Measurements from ENCODE around the gene CELSR1.

DNA sequence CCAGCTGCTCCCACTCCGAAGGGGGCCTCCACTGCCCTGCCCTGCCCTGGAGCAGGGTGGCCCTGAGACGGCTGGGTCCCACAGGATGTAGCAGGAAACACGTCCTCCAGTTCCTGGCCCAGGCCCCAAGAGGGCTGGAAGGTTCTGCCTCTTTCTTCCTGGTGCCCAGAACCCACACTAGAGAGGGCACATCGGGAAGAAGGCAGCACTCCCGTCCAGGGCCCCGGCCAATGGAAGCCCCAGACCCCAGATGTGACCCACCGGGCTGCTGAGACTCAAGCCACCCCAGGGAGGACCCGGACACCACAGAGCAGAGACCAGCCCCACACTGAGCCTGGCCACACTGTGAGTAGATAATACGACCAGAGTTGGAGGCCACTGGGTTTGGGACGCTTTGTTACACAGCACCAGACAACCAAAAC, 71.2 kb downstream of the CELSR1 start:
- TF ChIP-seq, protein P1, sequence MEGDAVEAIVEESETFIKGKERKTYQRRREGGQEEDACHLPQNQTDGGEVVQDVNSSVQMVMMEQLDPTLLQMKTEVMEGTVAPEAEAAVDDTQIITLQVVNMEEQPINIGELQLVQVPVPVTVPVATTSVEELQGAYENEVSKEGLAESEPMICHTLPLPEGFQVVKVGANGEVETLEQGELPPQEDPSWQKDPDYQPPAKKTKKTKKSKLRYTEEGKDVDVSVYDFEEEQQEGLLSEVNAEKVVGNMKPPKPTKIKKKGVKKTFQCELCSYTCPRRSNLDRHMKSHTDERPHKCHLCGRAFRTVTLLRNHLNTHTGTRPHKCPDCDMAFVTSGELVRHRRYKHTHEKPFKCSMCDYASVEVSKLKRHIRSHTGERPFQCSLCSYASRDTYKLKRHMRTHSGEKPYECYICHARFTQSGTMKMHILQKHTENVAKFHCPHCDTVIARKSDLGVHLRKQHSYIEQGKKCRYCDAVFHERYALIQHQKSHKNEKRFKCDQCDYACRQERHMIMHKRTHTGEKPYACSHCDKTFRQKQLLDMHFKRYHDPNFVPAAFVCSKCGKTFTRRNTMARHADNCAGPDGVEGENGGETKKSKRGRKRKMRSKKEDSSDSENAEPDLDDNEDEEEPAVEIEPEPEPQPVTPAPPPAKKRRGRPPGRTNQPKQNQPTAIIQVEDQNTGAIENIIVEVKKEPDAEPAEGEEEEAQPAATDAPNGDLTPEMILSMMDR (IDR thresholded peaks at IDR 0.05), result no peak
- TF ChIP-seq POLR2A (IDR thresholded peaks at IDR 0.05), result no peak

All from ovary (tissue), 3 donors.